GM21423 (cell line): ENCODE data around the gene SLFN12L.
"Not testable (repeated sequence)": the region's sequence is repeated elsewhere in the genome, so short reads cannot be mapped to it uniquely, and the experiment has no call there.

Source experiments
- ATAC-seq: cut with Tn5 transposase; IDR thresholded peaks from one replicate; pipeline ENCODE4 v1.9.1; 2021; ENCODE audit warnings: mild to moderate bottlenecking, moderate library complexity; ENCODE audit not compliant: unreplicated experiment

SLFN12L gene

DNA sequence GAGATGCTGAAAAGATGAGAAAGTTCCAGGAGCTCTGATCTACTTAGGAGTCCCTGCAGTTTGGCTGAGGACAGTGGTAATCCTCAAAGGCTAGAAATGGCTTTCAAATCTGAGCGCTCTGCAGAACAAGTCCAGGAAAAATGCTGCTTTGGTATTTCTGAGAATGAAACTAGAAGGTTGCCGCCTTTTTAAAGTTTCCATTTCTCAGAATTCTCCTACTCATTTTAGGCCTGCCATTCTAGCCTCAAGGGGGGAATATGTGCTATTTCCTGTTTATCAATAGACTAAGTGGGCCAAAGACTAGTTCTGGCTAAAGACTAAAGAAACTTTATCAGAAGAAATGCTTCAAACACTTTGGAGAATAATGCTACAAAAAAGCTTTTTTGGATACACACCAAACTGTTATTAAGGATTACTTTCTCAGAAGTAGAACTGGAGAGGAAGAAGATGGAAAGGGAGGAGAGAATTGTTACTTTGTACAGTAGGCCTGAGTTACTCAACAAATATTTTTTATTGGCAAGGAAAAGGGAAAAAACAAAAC is at the start of gene SLFN12L:
Gene SLFN12L, minus strand, starts transcription at position 78 of the 541 bp plus-strand sequence. CDS start 15,314 bp downstream, outside the sequence.
- ATAC-seq: no peak

DNA sequence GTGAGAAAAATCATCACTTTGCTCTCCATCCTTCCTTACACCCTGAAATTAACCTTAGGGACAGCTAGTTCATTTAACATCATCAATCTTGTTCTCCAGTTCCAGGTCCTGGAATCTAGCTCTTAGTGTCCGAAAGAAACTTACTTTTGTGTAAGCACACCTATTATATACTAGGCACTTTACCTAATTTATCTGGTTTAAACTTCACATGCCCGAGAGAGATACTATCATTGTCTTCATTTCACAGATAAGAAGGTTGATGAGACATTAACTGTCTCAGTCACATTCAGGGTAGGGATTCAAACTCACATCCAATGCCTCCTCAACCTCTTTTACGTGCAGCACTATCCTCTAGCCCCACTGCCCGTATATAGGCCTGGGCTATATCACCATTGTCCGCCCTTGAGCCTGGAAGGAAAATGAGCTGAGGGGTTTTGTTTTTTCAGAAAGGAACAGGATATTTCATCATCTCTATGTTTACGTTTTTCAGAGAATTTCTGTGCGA is 49.1 kb upstream of the SLFN12L start:
- ATAC-seq: peak; percentile 15

DNA sequence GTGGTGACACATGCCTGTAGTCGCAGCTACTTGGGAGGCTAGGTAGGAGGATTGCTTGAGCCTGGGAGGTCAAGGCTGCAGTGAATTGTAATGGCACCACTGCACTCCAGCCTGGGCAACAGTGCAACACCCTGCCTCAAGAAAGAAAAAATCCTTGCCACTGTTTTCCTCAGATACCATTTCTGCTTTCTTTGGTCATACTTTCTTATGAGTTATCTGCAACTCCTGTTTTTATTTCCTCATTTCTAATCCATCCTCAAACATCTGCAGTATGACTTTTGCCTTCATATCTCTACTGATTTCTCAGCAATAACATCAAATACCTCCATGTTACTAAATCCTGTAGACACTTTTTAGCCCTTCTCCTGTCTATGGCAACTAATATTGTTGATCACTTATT is 46.6 kb upstream of the SLFN12L start:
- ATAC-seq: no peak

DNA sequence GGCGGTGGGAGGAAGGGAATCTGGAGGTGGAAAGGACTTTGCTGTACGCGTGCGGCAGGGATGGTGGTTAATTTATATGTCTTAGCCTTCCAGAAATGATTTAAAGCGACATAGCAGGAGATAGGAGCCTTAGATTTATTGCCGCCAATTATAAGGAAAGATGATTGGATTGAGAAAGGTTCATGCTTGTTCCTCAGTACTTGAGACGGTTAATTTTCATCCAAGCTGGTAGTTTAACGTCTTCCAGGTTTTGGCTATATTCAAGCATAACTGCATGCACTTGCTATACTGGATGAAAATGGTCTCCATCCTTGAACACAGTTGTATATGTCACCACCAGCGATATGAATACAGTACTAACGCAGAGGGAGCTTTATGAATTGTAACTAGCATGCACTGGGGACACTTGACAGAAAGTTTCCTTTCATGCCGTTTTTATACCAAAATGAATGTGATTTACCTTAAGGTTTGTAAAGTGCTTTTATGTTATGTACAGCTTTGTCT is 41.5 kb upstream of the SLFN12L start:
- no peak for ATAC-seq

DNA sequence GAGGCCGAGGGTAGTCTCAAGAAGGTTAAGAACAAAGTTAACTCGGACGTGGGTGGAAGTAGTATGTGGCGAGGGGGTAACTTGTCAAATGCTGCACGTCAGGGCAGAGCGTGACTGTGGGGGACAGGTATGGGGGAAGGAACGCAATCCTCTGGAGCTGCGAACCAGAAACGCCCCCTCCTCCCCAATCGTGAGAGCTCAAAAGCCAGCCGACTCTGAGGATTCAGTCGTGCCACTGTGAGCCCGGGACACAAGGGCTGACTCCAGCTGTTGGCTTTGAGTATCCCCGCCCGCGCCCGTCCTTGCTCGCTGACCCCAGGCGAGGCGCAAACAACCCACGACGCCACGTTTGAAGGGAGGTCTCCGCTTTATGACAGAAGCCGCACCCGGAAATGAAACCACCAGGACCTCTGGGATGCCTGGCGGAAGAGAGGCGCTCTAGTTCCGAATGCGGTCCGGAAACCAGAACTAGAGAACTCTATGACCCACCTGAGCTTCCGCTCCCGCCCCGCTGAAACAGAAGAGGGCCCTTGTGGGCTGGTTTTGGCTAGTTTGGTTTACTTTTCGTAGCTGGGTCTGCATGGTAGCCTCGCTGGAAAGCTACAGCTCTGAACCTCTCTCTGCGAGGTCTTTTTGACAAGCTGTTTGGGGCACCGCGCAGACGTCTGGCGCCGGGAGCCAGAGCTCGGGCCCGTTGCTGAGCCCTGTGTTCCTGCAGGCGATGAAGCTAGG is 40.9 kb upstream of the SLFN12L start, which contains the start of gene PEX12:
Gene PEX12, minus strand, starts transcription at position 375 of the 732 bp plus-strand sequence. CDS start 550 bp downstream, outside the sequence.
- ATAC-seq: peak; percentile 88

DNA sequence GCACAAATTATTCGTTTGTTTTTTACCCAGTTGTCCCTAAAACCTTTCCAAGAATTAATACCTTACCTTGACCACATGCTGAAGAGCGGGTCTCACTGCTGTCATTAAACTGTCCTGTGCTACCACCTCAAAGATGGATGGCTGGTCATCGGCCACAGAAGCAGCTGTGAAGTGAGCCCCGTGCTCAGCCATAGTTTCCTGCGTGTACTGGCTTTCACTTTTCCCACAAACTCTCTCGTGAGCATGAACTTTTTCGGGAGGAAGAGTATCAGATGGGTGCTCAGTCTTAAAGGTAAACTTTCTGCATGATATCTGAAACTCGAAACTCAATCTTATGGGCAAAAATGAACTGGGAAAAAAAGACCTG is 40.3 kb upstream of the SLFN12L start:
- no peak for ATAC-seq

DNA sequence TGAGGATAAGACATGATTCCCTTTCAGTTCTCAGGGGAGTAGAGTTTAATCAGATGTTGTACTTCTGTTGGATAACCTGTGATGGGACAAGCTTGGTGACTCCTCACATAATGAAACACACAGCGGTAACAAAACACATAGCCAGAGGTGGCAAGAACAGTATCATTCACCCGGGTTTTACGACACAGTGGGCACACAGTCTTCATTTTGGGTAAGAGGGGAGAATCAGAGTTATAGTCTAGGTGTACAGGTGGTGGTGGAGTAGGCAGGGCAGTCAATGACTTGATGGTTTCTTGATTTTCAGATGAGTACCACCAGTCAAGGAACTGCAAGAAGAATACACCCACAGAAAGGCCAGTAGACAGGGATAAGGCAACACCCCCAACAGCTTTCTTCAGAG is 38.3 kb upstream of the SLFN12L start:
- ATAC-seq: no peak

DNA sequence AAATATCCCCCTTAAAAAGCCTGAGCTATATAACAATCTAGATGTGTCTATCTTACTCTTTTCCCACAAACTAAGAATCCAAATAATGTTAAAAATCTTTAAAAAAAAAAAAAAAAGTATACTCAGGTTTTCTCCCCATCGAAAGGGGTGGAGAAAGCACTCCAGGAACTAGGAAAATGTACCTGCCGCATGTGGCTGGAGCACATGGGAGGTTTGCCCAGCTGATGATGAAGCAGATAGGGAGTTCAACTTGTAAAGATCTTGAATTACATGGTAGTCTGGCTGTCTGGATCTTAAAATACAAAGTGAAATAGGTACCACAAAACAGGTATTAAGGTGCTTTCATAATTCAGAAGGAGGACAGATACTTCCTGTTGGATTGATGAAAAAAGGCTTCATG is 31.9 kb upstream of the SLFN12L start:
- ATAC-seq: no peak

DNA sequence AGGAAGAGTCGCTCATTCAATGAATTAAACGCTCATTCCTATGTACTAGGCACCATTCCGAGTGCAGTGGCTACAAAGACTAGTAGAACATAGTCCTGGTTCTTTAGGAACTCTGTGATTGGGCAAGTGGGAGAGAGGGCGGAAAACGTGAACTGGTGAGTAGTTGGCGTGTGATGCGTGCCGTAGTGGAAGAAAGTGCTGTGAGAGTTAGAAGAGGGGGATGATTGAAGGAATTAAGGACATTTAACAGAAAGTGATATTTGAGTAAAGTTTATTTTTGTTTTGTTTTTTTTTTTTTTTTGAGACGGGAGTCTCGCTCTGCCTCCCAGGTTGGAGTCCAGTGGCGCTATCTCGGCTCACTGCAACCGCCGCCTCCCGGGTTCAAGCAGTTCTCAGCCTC is 31.1 kb upstream of the SLFN12L start:
- ATAC-seq: no peak

DNA sequence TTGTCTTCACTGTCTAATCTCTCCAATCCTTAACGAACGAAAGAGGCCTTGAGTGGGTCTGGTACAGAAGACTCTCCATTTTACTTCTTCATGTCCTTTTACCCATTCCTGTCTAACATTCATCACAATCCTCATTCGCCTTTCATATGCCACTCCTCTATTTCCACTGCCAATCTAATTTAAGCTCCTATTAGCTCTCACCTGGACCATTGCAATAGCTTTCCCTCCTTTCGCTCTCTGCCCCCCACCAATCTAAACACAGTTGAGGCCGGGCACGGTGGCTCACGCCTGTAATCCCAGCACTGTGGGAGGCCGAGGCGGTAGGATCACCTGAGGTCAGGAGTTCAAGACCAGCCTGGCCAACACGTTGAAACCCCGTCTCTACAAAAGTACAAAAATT is 29.5 kb upstream of the SLFN12L start:
- no peak for ATAC-seq

DNA sequence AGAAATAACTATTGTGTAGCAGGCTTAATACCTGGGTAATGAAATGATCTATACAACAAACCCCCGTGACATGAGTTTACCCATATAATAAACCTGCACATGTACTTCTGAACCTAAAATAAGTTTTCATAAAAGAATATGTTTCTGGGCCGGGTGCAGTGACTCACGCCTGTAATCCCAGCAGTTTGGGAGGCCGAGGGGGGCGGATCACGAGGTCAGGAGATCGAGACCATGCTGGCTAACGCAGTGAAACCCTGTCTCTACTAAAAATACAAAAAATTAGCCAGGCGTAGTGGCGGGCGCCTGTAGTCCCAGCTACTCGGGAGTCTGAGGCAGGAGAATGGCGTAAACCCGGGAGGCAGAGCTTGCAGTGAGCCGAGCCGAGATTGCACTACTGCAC is 25.7 kb upstream of the SLFN12L start:
- not testable (repeated sequence) for ATAC-seq

DNA sequence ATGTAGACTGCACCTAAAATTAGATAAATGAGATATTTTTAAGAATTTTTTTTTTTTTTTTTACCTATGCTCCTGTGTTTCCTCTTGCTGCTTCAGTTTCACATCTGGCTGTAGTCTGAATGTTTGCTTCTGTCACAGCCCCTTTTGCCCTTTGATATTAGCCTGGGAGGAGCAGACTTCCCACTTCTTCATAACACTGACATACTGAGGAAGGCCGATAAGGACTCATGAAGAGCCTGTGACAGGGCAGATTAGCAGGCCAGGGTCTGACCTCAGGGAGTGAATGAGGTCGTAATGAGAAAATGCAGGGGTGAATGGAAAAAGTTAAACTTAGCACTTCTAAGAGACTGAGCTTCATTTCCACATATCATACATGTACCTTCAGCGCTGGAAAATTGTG is 23.2 kb upstream of the SLFN12L start, which contains the start of gene SLFN14:
Gene SLFN14, minus strand, starts transcription at position 117 of the 400 bp plus-strand sequence. CDS start 2,757 bp downstream, outside the sequence.
- no peak for ATAC-seq

DNA sequence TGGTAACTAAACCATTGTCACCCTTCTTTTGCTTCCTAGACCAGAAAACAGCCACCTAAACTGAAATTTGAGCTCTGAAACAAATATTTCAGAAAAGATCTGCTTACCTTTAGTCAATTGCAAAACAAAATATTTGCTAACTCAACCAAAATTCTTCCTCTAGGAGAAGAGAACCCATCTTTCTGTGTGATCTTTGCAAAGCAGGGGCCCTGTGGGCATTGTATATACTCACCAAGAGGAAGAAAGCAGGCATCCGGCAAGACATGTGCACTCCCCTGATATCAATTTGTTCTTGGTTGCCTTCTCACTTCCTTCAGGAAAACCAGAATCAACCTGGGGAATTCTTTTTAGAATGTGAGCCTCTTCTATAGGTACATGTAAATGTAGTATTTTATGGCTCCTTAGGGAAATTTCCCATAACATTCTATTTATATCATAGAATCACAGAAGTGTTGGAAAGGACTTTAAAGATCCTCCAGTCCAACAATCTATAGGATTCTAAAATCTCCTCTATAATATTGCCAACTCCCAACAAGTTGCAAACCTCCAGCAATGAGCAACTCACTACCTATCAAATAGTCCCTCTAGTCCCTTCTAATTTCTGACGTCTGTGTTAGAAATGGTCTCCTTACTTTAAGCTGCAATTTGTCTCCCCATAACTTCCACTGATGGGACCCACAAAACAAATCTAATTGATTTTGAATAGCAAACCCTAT is 22.2 kb upstream of the SLFN12L start:
- ATAC-seq: no peak

DNA sequence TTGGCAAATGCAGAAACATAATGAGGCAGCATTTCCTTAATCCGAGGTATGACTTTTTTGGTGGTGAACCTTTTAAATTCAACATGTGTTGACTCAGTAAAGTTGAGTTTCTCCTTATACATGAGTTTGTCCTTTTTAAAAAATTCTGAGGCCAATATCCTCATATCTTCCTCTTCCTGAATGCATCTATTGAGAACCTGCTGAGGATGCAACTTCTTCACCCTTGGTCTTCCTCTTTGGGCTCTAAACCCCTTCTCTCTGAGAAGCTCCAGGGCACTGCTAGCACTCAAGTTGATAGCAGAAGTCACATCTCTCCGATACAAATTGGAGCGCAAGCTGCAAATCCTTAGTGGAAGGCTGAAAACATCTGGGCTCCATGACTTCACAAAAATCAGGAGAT is 19.9 kb upstream of the SLFN12L start:
- ATAC-seq: no peak

DNA sequence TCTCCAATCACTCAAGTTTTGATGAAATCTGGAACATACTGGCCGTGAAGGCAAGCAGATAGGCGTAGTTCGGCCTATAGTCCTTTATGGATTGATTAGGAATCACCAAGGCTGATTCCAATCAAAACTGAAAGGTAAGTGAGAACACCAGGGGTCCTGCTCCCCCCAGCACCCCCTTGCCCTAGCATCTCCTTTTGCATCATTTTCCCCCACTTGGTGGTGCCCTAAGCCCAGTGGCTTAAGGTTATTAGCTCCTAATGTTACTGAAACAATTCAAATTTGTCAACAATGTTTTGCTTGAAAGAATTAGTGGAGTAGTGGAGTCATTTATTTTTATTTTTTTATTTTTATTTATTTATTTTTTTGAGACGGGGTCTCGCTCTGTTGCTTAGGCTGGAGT is 18.2 kb upstream of the SLFN12L start:
- ATAC-seq: no peak

DNA sequence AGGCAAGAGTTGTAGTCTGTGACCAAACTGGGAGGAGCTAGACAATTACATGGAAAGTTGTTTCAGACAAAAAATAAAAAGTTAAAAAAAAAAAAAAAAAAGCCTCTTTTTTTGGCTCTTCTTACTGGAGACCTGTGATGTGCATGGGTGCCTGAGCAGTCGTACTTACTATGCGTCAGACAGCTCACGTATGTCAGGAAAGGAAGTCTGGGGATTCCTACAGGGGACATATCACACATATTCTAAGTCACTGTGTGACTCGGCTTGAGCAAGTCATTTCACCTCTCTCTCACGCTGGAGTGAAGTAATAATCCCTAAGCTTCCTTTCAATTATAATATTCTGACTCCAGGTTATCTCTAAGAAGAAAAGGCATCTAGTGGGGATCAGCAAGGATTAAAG is 17.2 kb upstream of the SLFN12L start:
- no peak for ATAC-seq

DNA sequence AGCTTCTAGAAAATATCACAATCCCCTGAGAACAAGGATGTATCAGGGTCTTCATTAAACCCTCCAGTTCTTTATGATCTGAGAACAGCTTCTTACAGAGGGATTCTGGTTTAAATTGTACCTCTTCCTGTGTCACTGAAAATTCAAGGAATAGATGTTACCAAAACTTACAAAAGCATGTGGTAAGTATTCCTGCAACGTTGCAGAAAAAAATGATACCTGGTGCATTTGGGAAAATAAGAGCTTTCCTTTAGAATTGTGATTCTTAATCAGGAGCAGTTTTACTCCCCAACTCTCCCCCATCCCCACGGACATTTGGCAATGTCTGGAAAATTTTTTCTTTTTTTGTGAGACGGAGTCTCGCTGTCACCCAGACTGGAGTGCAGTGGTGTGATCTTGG is 15.8 kb upstream of the SLFN12L start:
- no peak for ATAC-seq

DNA sequence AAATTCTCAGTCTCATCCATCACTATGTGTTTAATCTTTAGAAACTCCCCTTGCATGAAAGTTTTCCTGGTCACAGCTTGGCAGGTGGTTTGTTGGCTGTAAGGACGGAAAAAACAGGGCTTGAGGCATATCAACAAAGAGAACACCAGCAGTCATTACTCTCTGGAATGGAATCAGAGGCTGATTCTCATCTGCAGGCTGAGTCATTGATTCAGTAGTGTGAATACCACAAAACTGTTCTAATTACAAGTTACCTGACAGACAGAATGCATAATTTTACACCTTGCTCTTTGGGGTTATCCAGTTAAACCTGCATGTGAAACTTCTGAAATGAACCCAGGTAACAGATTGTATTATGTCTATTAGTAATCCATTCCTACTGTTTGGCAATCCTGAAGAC is 11.5 kb upstream of the SLFN12L start:
- no peak for ATAC-seq

DNA sequence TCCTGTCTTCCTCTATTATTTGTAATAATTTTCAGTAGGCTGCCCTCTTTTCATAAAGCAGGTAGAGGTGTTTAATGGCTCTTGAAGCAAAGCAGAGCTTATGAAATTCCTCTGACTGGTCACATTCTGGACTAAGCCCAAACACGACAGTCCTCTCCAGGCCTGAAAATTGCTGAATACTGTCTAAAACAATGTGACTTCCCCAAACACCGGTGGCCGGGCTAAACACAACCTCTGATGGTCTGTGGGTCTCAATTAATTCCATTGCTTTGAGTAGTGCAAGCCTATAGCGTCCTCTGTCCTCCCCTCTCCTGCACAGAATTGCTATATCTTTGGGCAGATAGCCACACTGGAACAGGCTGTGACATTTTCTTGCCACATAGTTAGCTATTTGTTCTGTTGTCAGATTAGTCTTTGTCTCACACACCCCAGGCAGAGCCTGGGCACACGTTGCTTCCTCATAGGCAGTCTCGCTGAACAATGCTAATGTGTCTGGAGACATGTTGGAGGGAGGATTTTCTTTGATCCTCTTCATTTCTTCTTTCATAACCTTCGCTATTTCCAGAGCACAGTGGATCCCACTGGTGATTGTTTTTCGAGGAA is 10.8 kb upstream of the SLFN12L start:
- ATAC-seq: no peak

DNA sequence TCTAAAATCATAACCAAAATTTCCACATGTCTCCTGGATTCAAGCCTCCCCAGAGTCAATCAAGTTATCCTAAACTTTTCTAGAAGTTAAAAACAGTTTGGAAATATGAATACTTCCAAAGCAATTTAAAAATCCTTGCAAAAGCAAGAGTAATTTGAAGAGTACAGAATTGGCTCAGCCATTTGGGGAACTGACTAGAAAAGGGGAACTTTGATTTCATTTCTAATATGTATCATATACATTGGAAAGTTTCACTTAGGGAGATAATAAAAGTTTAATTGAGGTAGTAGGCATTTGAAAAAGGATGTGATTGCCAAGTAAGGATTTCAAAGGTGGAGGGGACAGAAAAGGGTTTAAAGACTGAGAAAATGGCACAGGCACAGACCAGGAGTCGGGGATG is 9.0 kb upstream of the SLFN12L start:
- no peak for ATAC-seq

DNA sequence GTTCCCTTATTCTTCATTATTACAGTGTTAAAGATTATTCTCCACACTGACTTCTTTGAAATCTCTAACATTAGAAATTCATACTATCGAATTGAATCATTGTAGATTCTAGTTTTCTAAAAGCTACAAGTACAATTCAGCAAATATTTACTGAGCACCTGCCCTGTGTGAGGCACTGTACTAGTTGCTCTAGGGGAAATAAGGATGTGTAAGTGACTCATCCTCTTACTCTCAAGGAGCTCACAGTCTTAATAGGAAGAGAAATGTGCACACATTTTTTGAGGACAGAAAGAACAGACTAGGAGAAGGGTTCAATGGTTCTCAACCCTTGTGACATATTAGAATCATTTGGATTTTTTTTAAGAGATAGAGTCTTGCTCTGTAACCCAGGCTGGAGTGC is 7.7 kb upstream of the SLFN12L start:
- no peak for ATAC-seq
